OCI-LY1 (cell line): ENCODE results near the gene PDS5B.
"Not testable (repeated sequence)": the region's sequence is repeated elsewhere in the genome, so short reads cannot be mapped to it uniquely, and the experiment has no call there.

ENCODE experiments used
- H2AFZ ChIP-seq: fragments of 200-600 bp; sonication (generic), shearing (Covaris generic); 2 replicates; pipeline ENCODE4 v1.6.0; 2014; ENCODE audit warnings: antibody characterized with exemption, mild to moderate bottlenecking, low read length
- H3F3A ChIP-seq: fragments of 200-600 bp; sonication (generic), shearing (Covaris generic); 2 replicates; pipeline ENCODE4 v1.6.0; 2014; ENCODE audit warnings: mild to moderate bottlenecking, antibody characterized with exemption, low read length, moderate library complexity; ENCODE audit not compliant: insufficient read depth
- H3K27ac ChIP-seq: fragments of 200-600 bp; sonication (generic); 2 replicates; pipeline ENCODE4 v1.5.1; 2014; ENCODE audit warnings: low read length, mixed run types, mild to moderate bottlenecking, low read depth; ENCODE audit not compliant: poor library complexity, severe bottlenecking
- H3K27me3 ChIP-seq: fragments of 200-600 bp; sonication (generic); 2 replicates; pipeline ENCODE4 v1.6.0; 2014; ENCODE audit warnings: antibody characterized with exemption, mild to moderate bottlenecking, low read length, moderate library complexity; ENCODE audit not compliant: insufficient read depth
- H3K36me3 ChIP-seq: fragments of 200-600 bp; sonication (generic); 2 replicates; pipeline ENCODE4 v1.6.1; 2014; ENCODE audit warnings: mild to moderate bottlenecking, antibody characterized with exemption, low read length, moderate library complexity, mixed read lengths; ENCODE audit not compliant: insufficient read depth
- H3K4me1 ChIP-seq: fragments of 200-600 bp; sonication (generic); 2 replicates; pipeline ENCODE4 v1.5.1; 2014; ENCODE audit warnings: mild to moderate bottlenecking, low read length, moderate library complexity; ENCODE audit not compliant: insufficient read depth, severe bottlenecking
- H3K4me2 ChIP-seq: fragments of 200-600 bp; sonication (generic), shearing (Covaris generic); 2 replicates; pipeline ENCODE4 v1.6.1; 2014; ENCODE audit warnings: low read length
- H3K4me3 ChIP-seq: fragments of 200-600 bp; sonication (generic); 2 replicates; pipeline ENCODE4 v1.5.1; 2014; ENCODE audit warnings: low read length, low read depth, mild to moderate bottlenecking, mixed read lengths; ENCODE audit not compliant: poor library complexity, severe bottlenecking
- H3K79me2 ChIP-seq: fragments of 200-600 bp; shearing (Covaris generic); 2 replicates; pipeline ENCODE4 v1.6.1; 2016; ENCODE audit warnings: mixed run types, low read length, mixed read lengths; ENCODE audit not compliant: insufficient read depth
- H3K9ac ChIP-seq: fragments of 200-600 bp; sonication (generic), shearing (Covaris generic); 2 replicates; pipeline ENCODE4 v1.6.1; 2014; ENCODE audit warnings: mild to moderate bottlenecking, low read length, mixed read lengths
- H3K9me2 ChIP-seq: fragments of 200-600 bp; sonication (generic), shearing (Covaris generic); 2 replicates; pipeline ENCODE4 v1.6.1; 2014; ENCODE audit warnings: low read depth, mild to moderate bottlenecking, low read length, mixed read lengths
- H3K9me3 ChIP-seq: fragments of 200-600 bp; shearing (Covaris generic); 2 replicates; pipeline ENCODE4 v1.6.1; 2014; ENCODE audit warnings: low read length, mixed read lengths
- H4K20me1 ChIP-seq: fragments of 200-600 bp; sonication (generic), shearing (Covaris generic); 2 replicates; pipeline ENCODE4 v1.6.0; 2016; ENCODE audit warnings: mild to moderate bottlenecking, low read length; ENCODE audit not compliant: insufficient read depth
- CTCF ChIP-seq: fragments of 200-600 bp; sonication (generic), shearing (Covaris generic); IDR thresholded peaks from 2 replicates; pipeline ENCODE4 v1.5.1; 2017; ENCODE audit warnings: mild to moderate bottlenecking, antibody characterized with exemption, low read length, moderate library complexity, mixed read lengths
- EZH2 ChIP-seq: fragments of 200-600 bp; sonication (generic), shearing (Covaris generic); IDR thresholded peaks from 2 replicates; pipeline ENCODE4 v1.8.0; 2017; ENCODE audit warnings: borderline replicate concordance, mixed run types, mild to moderate bottlenecking, antibody characterized with exemption, low read length, moderate library complexity, mixed read lengths

The PDS5B gene

GRCh38 chr13:32555613-32556012 is 30.6 kb upstream of the PDS5B start:
- no peaks in the 10 kb centered on the region for H4K20me1 ChIP-seq
- no peak overlapping the region for H3K4me2 ChIP-seq
- no peaks in the 10 kb centered on the region for H3K9me2 ChIP-seq
- H3K9me3 ChIP-seq = no peaks in the 10 kb centered on the region
- H3K4me1 ChIP-seq = no peaks in the 10 kb centered on the region
- no peaks in the 10 kb centered on the region for H3K27me3 ChIP-seq
- H3K36me3 ChIP-seq = no peaks in the 10 kb centered on the region
- H3K27ac ChIP-seq = no peak overlapping the region
- TF ChIP-seq EZH2 (no peak), CTCF (no peak)
- no peak overlapping the region for H3K9ac ChIP-seq
- H3F3A ChIP-seq = no peaks in the 10 kb centered on the region
- H2AFZ ChIP-seq = no peak overlapping the region
- H3K79me2 ChIP-seq = no peaks in the 10 kb centered on the region
- no peak overlapping the region for H3K4me3 ChIP-seq

DNA sequence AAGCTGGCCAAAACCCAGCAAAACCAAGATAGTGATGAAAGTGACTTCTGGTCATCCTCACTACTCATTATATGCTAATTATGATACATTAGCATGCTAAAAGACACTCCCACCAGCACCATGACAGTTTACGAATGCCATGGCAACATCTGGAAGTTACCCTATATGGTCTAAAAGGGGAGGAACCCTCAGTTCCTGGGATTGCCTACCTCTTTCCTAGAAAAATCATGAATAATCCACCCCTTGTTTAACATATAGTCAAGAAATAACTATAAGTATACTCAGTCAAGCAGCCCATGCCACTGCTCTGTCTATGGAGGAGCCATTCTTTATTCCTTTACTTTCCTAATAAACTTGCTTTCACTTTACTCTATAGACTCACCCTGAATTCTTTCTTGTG is 25.4 kb upstream of the PDS5B start:
- H3K79me2 ChIP-seq, H3K27ac ChIP-seq, H3K36me3 ChIP-seq, H3K9me2 ChIP-seq, H4K20me1 ChIP-seq, H3K4me2 ChIP-seq, H2AFZ ChIP-seq, H3K4me3 ChIP-seq, H3F3A ChIP-seq, H3K9me3 ChIP-seq, H3K27me3 ChIP-seq, H3K4me1 ChIP-seq, H3K9ac ChIP-seq: not testable (repeated sequence)

GRCh38 chr13:32575687-32576086 is 10.6 kb upstream of the PDS5B start:
- not testable (repeated sequence) for H3K79me2 ChIP-seq, H3K4me1 ChIP-seq, H3K27me3 ChIP-seq, H3K9me2 ChIP-seq, H3K4me2 ChIP-seq, H3K27ac ChIP-seq, H2AFZ ChIP-seq, H3F3A ChIP-seq, H4K20me1 ChIP-seq, H3K4me3 ChIP-seq, H3K9me3 ChIP-seq, H3K9ac ChIP-seq, H3K36me3 ChIP-seq

- H3K27me3 ChIP-seq = no peaks in the 10 kb centered on the region
- H3K4me2 ChIP-seq = no peak overlapping the region
- no peaks in the 10 kb centered on the region for H3K9me2 ChIP-seq
- no peaks in the 10 kb centered on the region for H3K9me3 ChIP-seq
- H3K9ac ChIP-seq = no peak overlapping the region
- no peaks in the 10 kb centered on the region for H4K20me1 ChIP-seq
- H2AFZ ChIP-seq = no peak overlapping the region
- H3K27ac ChIP-seq = no peak overlapping the region
- H3K4me1 ChIP-seq = no peaks in the 10 kb centered on the region
- no peak for TF ChIP-seq EZH2
- H3K79me2 ChIP-seq = no peaks in the 10 kb centered on the region
- H3K36me3 ChIP-seq = no peaks in the 10 kb centered on the region
- H3K4me3 ChIP-seq = no peak overlapping the region
- H3F3A ChIP-seq = no peaks in the 10 kb centered on the region
Observed at GRCh38 chr13:32577032-32577431, 9.2 kb upstream of the PDS5B start.
